Myocyte (in vitro differentiated cells): ENCODE measurements around the gene SLC25A1. TPM values are rescaled to one million over a fixed set of nuclear protein-coding genes. Genes with fewer than 3 reads are reported as not detected.

ENCODE experiments used
- DNase-seq: peaks from one replicate; pipeline ENCODE4 v3.0.0-alpha.2; 2012; ENCODE audit warnings: low read depth
- polyA plus RNA-seq: library from polyadenylated mRNA; unstranded; fragments of >200 nt; gene quantifications from one replicate; pipeline ENCODE4 v1.2.1, GENCODE V29; 2012; ENCODE audit warnings: missing spikeins
- total RNA-seq: library from RNA; depleted of rRNA; stranded (reverse); fragments of >200 nt; gene quantifications from 2 replicates; pipeline ENCODE4 v1.2.3, GENCODE V29; 2014

SLC25A1 gene
- total RNA-seq: 34.1 and 36.2 TPM in 2 replicates
- 39.1 TPM for polyA plus RNA-seq

GRCh38 chr22:19178657-19179496 lies at the start of gene SLC25A1:
Gene SLC25A1 (minus strand): TSS chr22:19178736. CDS start chr22:19178673, 63 bp downstream.
- DNase-seq: peak; percentile 82

- no peak for DNase-seq
These were observed 49.6 kb upstream of the SLC25A1 start for GRCh38 chr22:19228179-19228578.

- DNase-seq: no peak
These were observed 47.9 kb upstream of the SLC25A1 start for GRCh38 chr22:19226428-19226827.

- no peak for DNase-seq
These were observed 47.0 kb upstream of the SLC25A1 start for GRCh38 chr22:19225560-19225959.

- DNase-seq: no peak
These were observed 46.4 kb upstream of the SLC25A1 start for GRCh38 chr22:19224985-19225384.

- DNase-seq: no peak
These were observed 46.0 kb upstream of the SLC25A1 start for GRCh38 chr22:19224557-19224956.

- no peak for DNase-seq
These were observed 45.1 kb upstream of the SLC25A1 start for GRCh38 chr22:19223617-19224016.

- no peak for DNase-seq
These were observed 44.6 kb upstream of the SLC25A1 start for GRCh38 chr22:19223110-19223509.

GRCh38 chr22:19222242-19223005 lies 43.9 kb upstream of the SLC25A1 start:
- DNase-seq: no peak

- no peak for DNase-seq
These were observed 42.3 kb upstream of the SLC25A1 start for GRCh38 chr22:19220867-19221266.

GRCh38 chr22:19218541-19219233 lies 40.2 kb upstream of the SLC25A1 start:
- DNase-seq: peak; percentile 43

GRCh38 chr22:19216579-19216978 lies 38.0 kb upstream of the SLC25A1 start:
- DNase-seq: no peak

GRCh38 chr22:19215360-19215759 lies 36.8 kb upstream of the SLC25A1 start:
- DNase-seq: no peak

GRCh38 chr22:19214078-19214473 lies 35.5 kb upstream of the SLC25A1 start:
- no peak for DNase-seq

GRCh38 chr22:19213442-19214077 lies 35.0 kb upstream of the SLC25A1 start:
- DNase-seq: no peak

GRCh38 chr22:19213001-19213400 lies 34.5 kb upstream of the SLC25A1 start:
- DNase-seq: no peak

- DNase-seq: no peak
These were observed 33.9 kb upstream of the SLC25A1 start for GRCh38 chr22:19212302-19212870.

- DNase-seq: no peak
These were observed 31.7 kb upstream of the SLC25A1 start for GRCh38 chr22:19210188-19210587.

- DNase-seq: no peak
These were observed 29.8 kb upstream of the SLC25A1 start for GRCh38 chr22:19208287-19208847.

- no peak for DNase-seq
These were observed 29.3 kb upstream of the SLC25A1 start for GRCh38 chr22:19207884-19208283.

- no peak for DNase-seq
These were observed 28.9 kb upstream of the SLC25A1 start for GRCh38 chr22:19207401-19207808.
